Fibroblast of pulmonary artery (primary cell): Measurements from ENCODE around the gene COPS9.

ENCODE experiments used
- DNase-seq: peaks from one replicate; pipeline ENCODE4 v3.0.0-alpha.2; 2010; ENCODE audit warnings: low read depth
- H3K4me3 ChIP-seq: replicated peaks from 2 replicates; pipeline ENCODE4 v1.5.1; 2011; ENCODE audit warnings: low read depth, mild to moderate bottlenecking, control low read depth, low read length, moderate library complexity
- TF ChIP-seq, protein P1 (sequence below): IDR thresholded peaks from 2 replicates; pipeline ENCODE4 v1.5.1; 2011; ENCODE audit warnings: mild to moderate bottlenecking, control low read depth, low read length, inconsistent platforms; ENCODE audit errors: missing control alignments

Gene COPS9

GRCh38 chr2:240156435-240157146, 20.5 kb upstream of the COPS9 start:
- H3K4me3 ChIP-seq = no peak overlapping the region
- TF ChIP-seq, protein P1, sequence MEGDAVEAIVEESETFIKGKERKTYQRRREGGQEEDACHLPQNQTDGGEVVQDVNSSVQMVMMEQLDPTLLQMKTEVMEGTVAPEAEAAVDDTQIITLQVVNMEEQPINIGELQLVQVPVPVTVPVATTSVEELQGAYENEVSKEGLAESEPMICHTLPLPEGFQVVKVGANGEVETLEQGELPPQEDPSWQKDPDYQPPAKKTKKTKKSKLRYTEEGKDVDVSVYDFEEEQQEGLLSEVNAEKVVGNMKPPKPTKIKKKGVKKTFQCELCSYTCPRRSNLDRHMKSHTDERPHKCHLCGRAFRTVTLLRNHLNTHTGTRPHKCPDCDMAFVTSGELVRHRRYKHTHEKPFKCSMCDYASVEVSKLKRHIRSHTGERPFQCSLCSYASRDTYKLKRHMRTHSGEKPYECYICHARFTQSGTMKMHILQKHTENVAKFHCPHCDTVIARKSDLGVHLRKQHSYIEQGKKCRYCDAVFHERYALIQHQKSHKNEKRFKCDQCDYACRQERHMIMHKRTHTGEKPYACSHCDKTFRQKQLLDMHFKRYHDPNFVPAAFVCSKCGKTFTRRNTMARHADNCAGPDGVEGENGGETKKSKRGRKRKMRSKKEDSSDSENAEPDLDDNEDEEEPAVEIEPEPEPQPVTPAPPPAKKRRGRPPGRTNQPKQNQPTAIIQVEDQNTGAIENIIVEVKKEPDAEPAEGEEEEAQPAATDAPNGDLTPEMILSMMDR = no peak
- no peak for DNase-seq

DNA sequence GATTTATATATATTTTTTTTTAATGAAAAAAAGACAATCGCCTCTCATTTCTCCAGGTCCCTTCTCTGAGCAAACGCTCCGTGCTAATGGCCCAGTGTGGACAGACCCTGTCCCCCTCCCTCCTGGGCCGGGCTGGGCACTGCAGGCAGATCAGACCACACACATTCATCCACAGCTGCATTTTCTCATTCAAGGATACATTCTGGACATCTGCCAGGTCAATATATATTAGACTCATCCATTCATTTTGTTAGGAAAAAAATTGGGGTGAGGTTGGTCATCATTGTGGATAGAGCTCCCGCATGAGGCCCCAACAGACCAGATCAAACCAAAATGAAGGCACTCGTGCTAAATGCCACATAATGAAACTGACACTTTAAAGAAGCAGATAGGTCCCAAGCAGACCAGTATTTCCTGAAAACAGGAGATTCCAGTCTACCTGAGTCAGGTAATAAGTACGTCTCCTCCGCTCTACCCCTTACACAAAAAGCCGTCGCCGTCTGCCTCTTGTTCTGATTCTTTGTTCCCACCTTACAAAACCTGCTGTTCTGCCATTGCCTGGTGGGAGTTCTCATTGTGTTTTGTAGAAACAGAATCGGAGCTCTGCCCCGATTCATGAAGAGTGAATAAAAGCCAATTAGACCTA, 19.8 kb upstream of the COPS9 start:
- TF ChIP-seq, protein P1 = no peak
- no peak overlapping the region for H3K4me3 ChIP-seq
- no peak for DNase-seq

GRCh38 chr2:240155048-240155744, 19.1 kb upstream of the COPS9 start:
- no peak for DNase-seq
- no peak overlapping the region for H3K4me3 ChIP-seq
- TF ChIP-seq, protein P1 = no peak

DNA sequence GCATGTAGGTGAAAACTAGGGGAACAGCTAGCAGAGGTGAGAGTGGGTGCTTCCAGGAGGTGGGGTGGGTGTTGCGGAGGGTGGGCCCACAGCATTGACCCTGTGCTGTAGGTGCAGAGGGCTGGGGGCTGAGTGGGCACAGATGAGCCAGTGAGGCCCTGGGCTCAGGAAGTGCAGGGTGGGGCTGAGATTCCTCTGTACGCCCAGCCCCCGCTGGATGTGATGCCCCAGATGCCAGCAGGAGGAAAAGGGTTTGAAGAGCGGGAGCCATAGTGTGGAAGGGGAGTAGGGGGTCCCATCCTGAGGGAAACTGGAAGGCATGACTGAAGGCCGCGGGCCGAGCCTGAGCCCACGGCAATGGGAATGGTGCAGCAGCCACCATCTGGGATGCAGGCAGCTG, 18.5 kb upstream of the COPS9 start:
- DNase-seq = no peak
- TF ChIP-seq, protein P1 = no peak

GRCh38 chr2:240153418-240153817, 17.3 kb upstream of the COPS9 start:
- DNase-seq = no peak
- no peak overlapping the region for H3K4me3 ChIP-seq
- TF ChIP-seq, protein P1 = no peak

More for the DNA sequence above, 18.5 kb upstream of the COPS9 start:
- no peak overlapping the region for H3K4me3 ChIP-seq

- no peak for DNase-seq
- TF ChIP-seq, protein P1 = no peak
- H3K4me3 ChIP-seq = no peak overlapping the region
Observed at GRCh38 chr2:240151477-240152031, 15.4 kb upstream of the COPS9 start.
